H1 (cell line): ENCODE data around the gene BBS9. TPM values are rescaled to one million over a fixed set of nuclear protein-coding genes. Genes with fewer than 3 reads are reported as not detected.

Experiments
- BRCA1 ChIP-seq: IDR thresholded peaks from 2 replicates; pipeline ENCODE4 v1.6.1; 2012; ENCODE audit warnings: low read depth, low read length, improper control_type of control experiment
- CHD2 ChIP-seq: IDR thresholded peaks from 2 replicates; pipeline ENCODE4 v1.6.1; 2012; ENCODE audit warnings: low read length, improper control_type of control experiment
- EP300 ChIP-seq, 2 experiments: IDR thresholded peaks; 1 replicate in 1 of 2; 2 replicates in 1 of 2; pipeline ENCODE4 v1.6.1; 2011 to 2012; ENCODE audit warnings: low read depth in 2 of 2, low read length in 2 of 2, mild to moderate bottlenecking in 2 of 2, borderline replicate concordance in 1 of 2, inconsistent platforms in 1 of 2, moderate library complexity in 1 of 2
- FOSL1 ChIP-seq: IDR thresholded peaks from 2 replicates; pipeline ENCODE4 v1.6.1; 2011; ENCODE audit warnings: mild to moderate bottlenecking, low read depth, low read length, moderate library complexity; ENCODE audit not compliant: insufficient read depth
- GABPA ChIP-seq: IDR thresholded peaks from 2 replicates; pipeline ENCODE4 v1.6.1; 2011; ENCODE audit warnings: mild to moderate bottlenecking, low read length, moderate library complexity, borderline replicate concordance; ENCODE audit not compliant: insufficient read depth
- JUND ChIP-seq: IDR thresholded peaks from 2 replicates; pipeline ENCODE4 v1.6.1; 2011; ENCODE audit warnings: mild to moderate bottlenecking, improper control_type of control experiment, low read length
- PHF8 ChIP-seq: fragments of 200-600 bp; sonication (generic); conservative IDR thresholded peaks from 2 replicates; pipeline ENCODE4 v1.7.1; 2012; ENCODE audit warnings: low read depth, mild to moderate bottlenecking, inconsistent platforms, low read length, moderate library complexity
- polyA plus RNA-seq, 7 experiments: library from polyadenylated mRNA; depleted of rRNA in 3 of 7; stranded (reverse) in 5 of 7; unstranded in 2 of 7; fragments of >200 nt in 5 of 7; fragments of 200-250 nt in 2 of 7; gene quantifications; 1 replicate in 5 of 7; 2 replicates in 1 of 7; 4 replicates in 1 of 7; pipeline versions ENCODE4 v1.2.1 to v1.2.3, GENCODE V29; 2011 to 2013; ENCODE audit warnings: missing spikeins in 2 of 7, mixed read lengths in 2 of 7
- total RNA-seq: library from RNA; stranded (reverse); fragmentation: NEBNext Ultra II Directional; extraction: Animal tissue kit (Norgen Biotek cat#: 25700); gene quantifications from 2 replicates; pipeline ENCODE4 v1.2.1, GENCODE V29; 2021
- TF ChIP-seq, protein P1 (sequence below): IDR thresholded peaks from 2 replicates; pipeline ENCODE4 v1.6.1; 2012; ENCODE audit warnings: inconsistent platforms

The BBS9 gene
- total and polyA plus RNA-seq, 2 of the 8 experiments (the other 6 are each of a cell fraction or from before 2014, with no cell fraction given), result 22.3 to 37.0 TPM

DNA sequence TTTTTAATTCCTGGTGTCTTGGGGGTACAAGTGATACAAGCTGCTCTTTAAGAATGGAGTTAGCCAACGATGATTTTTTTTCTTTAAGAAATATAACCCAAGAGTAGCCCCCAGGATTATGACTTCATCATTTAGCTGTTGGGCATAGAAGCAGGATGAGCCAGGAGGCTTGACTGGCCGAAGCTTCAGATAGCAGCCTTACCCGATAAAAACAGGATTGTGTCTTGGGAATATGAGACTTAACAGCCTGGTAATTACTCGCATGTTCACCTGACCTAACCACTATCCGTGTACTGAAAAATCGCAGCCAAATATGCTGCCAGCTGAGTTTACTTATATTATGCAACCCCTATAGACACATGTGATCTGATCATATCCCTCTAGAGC, 430.0 kb downstream of the BBS9 start (continued):
- TF ChIP-seq BRCA1 (no peak), CHD2 (no peak), GABPA (no peak), JUND (no peak), PHF8 (no peak), FOSL1 (no peak), EP300 (IDR thresholded peaks at IDR 0.05; ENCODE audit: borderline replicate concordance in 1 of 2, low read depth in 2 of 2, low read length in 2 of 2) (no peak)
- TF ChIP-seq, protein P1, sequence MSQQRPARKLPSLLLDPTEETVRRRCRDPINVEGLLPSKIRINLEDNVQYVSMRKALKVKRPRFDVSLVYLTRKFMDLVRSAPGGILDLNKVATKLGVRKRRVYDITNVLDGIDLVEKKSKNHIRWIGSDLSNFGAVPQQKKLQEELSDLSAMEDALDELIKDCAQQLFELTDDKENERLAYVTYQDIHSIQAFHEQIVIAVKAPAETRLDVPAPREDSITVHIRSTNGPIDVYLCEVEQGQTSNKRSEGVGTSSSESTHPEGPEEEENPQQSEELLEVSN, result no peak
